Panc1 (cell line): Measurements from ENCODE around the gene ADGRL3. TPM values are rescaled to one million over a fixed set of nuclear protein-coding genes. Genes with fewer than 3 reads are reported as not detected.

Experiments used
- ATAC-seq: fragments of 200-7000 bp; cut with Tn5 transposase; 2 replicates; pipeline ENCODE4 v1.9.1; 2020; ENCODE audit warnings: mild to moderate bottlenecking, moderate library complexity
- BruUV-seq: library from RNA; stranded (reverse); fragments of 400-500 nt; replicated peaks from 2 replicates; lab custom pipeline; 2021; lab: Mats Ljungman, UMichigan
- CTCF ChIA-PET: fragments of 300-600 bp; sonication (Branson Sonifier 250); formaldehyde crosslinking; loops from one replicate; lab custom pipeline; 2022; ENCODE audit warnings: antibody characterized with exemption; lab: Charles Lee
- POLR2A ChIA-PET: fragments of 300-600 bp; sonication (Branson Sonifier 250); formaldehyde crosslinking; loops from one replicate; lab custom pipeline; 2022; ENCODE audit warnings: antibody characterized with exemption; lab: Charles Lee
- DNase-seq: peaks from one replicate; pipeline ENCODE4 v3.0.0-alpha.2; 2010; ENCODE audit warnings: low read depth, low spot score
- H3K27ac ChIP-seq: 2 replicates; pipeline ENCODE4 v1.5.1; 2011; ENCODE audit warnings: mild to moderate bottlenecking, low read length, inconsistent platforms
- H3K27me3 ChIP-seq: fragments of 200-500 bp; sonication (Bioruptor generic); 2 replicates; pipeline ENCODE4 v1.6.0; 2014; ENCODE audit warnings: low read length, inconsistent platforms; ENCODE audit not compliant: control insufficient read depth, insufficient read depth
- H3K36me3 ChIP-seq: fragments of 200-500 bp; sonication (Bioruptor generic); 2 replicates; pipeline ENCODE4 v1.5.1; 2014; ENCODE audit warnings: inconsistent platforms, mild to moderate bottlenecking, low read length, moderate library complexity; ENCODE audit not compliant: control insufficient read depth, insufficient read depth
- H3K4me1 ChIP-seq: 2 replicates; pipeline ENCODE4 v1.5.1; 2011; ENCODE audit warnings: inconsistent platforms, mild to moderate bottlenecking, low read length, moderate library complexity; ENCODE audit not compliant: control insufficient read depth, insufficient read depth
- H3K4me3 ChIP-seq, 2 experiments: 2 replicates each; pipeline ENCODE4 v1.5.1; 2011 to 2012; ENCODE audit warnings: low read depth in 2 of 2, low read length in 2 of 2, mild to moderate bottlenecking in 2 of 2, inconsistent platforms in 1 of 2, moderate library complexity in 1 of 2
- H3K9me3 ChIP-seq: fragments of 200-500 bp; sonication (Bioruptor generic); 2 replicates; pipeline ENCODE4 v1.5.1; 2014; ENCODE audit warnings: low read depth, mild to moderate bottlenecking, inconsistent platforms, low read length, moderate library complexity; ENCODE audit not compliant: control insufficient read depth, insufficient read depth
- CTCF ChIP-seq: fragments of 450-650 bp; IDR thresholded peaks from 2 replicates; pipeline ENCODE4 v1.5.1; 2017; ENCODE audit warnings: mild to moderate bottlenecking
- POLR2AphosphoS5 ChIP-seq: IDR thresholded peaks from 2 replicates; pipeline ENCODE4 v1.6.1; 2012; ENCODE audit warnings: mild to moderate bottlenecking, low read depth, low read length, moderate library complexity
- REST ChIP-seq, 2 experiments: IDR thresholded peaks; 2 replicates each; pipeline ENCODE4 v1.6.1; 2011 to 2012; ENCODE audit warnings: low read depth in 2 of 2, control low read depth in 1 of 2, low read length in 1 of 2, mild to moderate bottlenecking in 1 of 2, moderate library complexity in 1 of 2; ENCODE audit not compliant: insufficient read depth in 1 of 2
- SIN3A ChIP-seq: IDR thresholded peaks from 2 replicates; pipeline ENCODE4 v1.6.1; 2012; ENCODE audit warnings: low read depth, mild to moderate bottlenecking, low read length, moderate library complexity, borderline replicate concordance; ENCODE audit not compliant: insufficient read depth
- TCF7L2 ChIP-seq: IDR thresholded peaks from 2 replicates; pipeline ENCODE4 v1.6.1; 2011; ENCODE audit warnings: mild to moderate bottlenecking, low read depth, low read length, inconsistent platforms
- in situ Hi-C: cut with HindIII; loops from 2 replicates; pipeline ENCODE4 v1.10.0; 2016; ENCODE audit warnings: low sequenced_read_pairs, low pct_unique_long_range_greater_than_20kb
- intact Hi-C: fragments of 100-400 bp; cut with micrococcal nuclease; formaldehyde crosslinking; loops from one replicate; pipeline ENCODE4 v1.10.0; 2022; ENCODE audit not compliant: unreplicated experiment
- total RNA-seq: library from RNA; stranded (reverse); gene quantifications from one replicate; pipeline ENCODE4 v1.2.1, GENCODE V29; 2021; ENCODE audit not compliant: unreplicated experiment

Gene ADGRL3
- total RNA-seq, 1 experiment from 2014 or later, result 0.23 TPM

- intact Hi-C loops (no loop called here), in situ Hi-C loops (no loop called here)
- POLR2A ChIA-PET, result no interaction called here
- H3K4me1 ChIP-seq, result no peaks in the 10 kb centered on the region
- BruUV-seq, result no TSS peak
- H3K27ac ChIP-seq, result no peak overlapping the region
- no peaks in the 10 kb centered on the region for H3K36me3 ChIP-seq
- DNase-seq, result no peak
- H3K9me3 ChIP-seq, result no peaks in the 10 kb centered on the region
- CTCF ChIA-PET, result no interaction called here
- no peak overlapping the region for H3K4me3 ChIP-seq
- ATAC-seq, result no peak
- TF ChIP-seq CTCF (no peak), REST (IDR thresholded peaks at IDR 0.05; ENCODE audit: insufficient read depth in 1 of 2, low read depth in 2 of 2, low read length in 1 of 2) (no peak), TCF7L2 (no peak), POLR2AphosphoS5 (no peak), SIN3A (no peak)
- H3K27me3 ChIP-seq, result no peaks in the 10 kb centered on the region
Observed at GRCh38 chr4:62119195-62119594, 919.1 kb downstream of the ADGRL3 start.

- POLR2A ChIA-PET, result no interaction called here
- H3K4me1 ChIP-seq, result no peaks in the 10 kb centered on the region
- ATAC-seq (no peak), DNase-seq (no peak)
- H3K27me3 ChIP-seq, result no peaks in the 10 kb centered on the region
- BruUV-seq, result no TSS peak
- intact Hi-C loops (no loop called here), in situ Hi-C loops (no loop called here)
- H3K27ac ChIP-seq, result no peak overlapping the region
- CTCF ChIA-PET, result no interaction called here
- H3K9me3 ChIP-seq, result no peaks in the 10 kb centered on the region
- H3K36me3 ChIP-seq, result no peaks in the 10 kb centered on the region
- no peak overlapping the region for H3K4me3 ChIP-seq
- TF ChIP-seq TCF7L2 (no peak), POLR2AphosphoS5 (no peak), REST (IDR thresholded peaks at IDR 0.05; ENCODE audit: insufficient read depth in 1 of 2, low read depth in 2 of 2, low read length in 1 of 2) (no peak)
Observed at GRCh38 chr4:62126064-62126732, 926.1 kb downstream of the ADGRL3 start.
